SH-SY5Y (cell line): ENCODE data around the gene TAF4.

ENCODE experiments used
- GATA2 ChIP-seq: IDR thresholded peaks from 2 replicates; pipeline ENCODE4 v1.6.1; 2011; ENCODE audit warnings: mild to moderate bottlenecking, low read depth, low read length
- GATA3 ChIP-seq: IDR thresholded peaks from 2 replicates; pipeline ENCODE4 v1.6.1; 2011; ENCODE audit warnings: low read depth, mild to moderate bottlenecking, low read length, moderate library complexity

TAF4 gene

GRCh38 chr20:62002882-62003480 is 62.7 kb downstream of the TAF4 start:
- TF ChIP-seq GATA3 (no peak), GATA2 (no peak)

- TF ChIP-seq GATA2, result no peak
- no peak for TF ChIP-seq GATA3
These were observed 64.4 kb downstream of the TAF4 start for GRCh38 chr20:62001178-62001715.

GRCh38 chr20:61998343-61999121 is 67.1 kb downstream of the TAF4 start:
- TF ChIP-seq GATA3 (no peak), GATA2 (no peak)

GRCh38 chr20:61997891-61998290 is 67.8 kb downstream of the TAF4 start:
- TF ChIP-seq GATA3 (no peak), GATA2 (no peak)

GRCh38 chr20:61997372-61997771 is 68.3 kb downstream of the TAF4 start:
- TF ChIP-seq GATA2 (no peak), GATA3 (no peak)

GRCh38 chr20:61994546-61994945 is 71.1 kb downstream of the TAF4 start:
- no peak for TF ChIP-seq GATA2
- no peak for TF ChIP-seq GATA3

GRCh38 chr20:61993058-61993457 is 72.6 kb downstream of the TAF4 start:
- TF ChIP-seq GATA3, result no peak
- TF ChIP-seq GATA2, result no peak

GRCh38 chr20:61991476-61991875 is 74.2 kb downstream of the TAF4 start:
- TF ChIP-seq GATA2, result no peak
- TF ChIP-seq GATA3, result no peak

GRCh38 chr20:61990484-61990883 is 75.2 kb downstream of the TAF4 start:
- no peak for TF ChIP-seq GATA2
- TF ChIP-seq GATA3, result no peak

- no peak for TF ChIP-seq GATA3
These were observed 75.9 kb downstream of the TAF4 start for GRCh38 chr20:61989741-61990140.

GRCh38 chr20:61988665-61989064 is 77.0 kb downstream of the TAF4 start:
- TF ChIP-seq GATA3, result no peak
- TF ChIP-seq GATA2, result no peak

- TF ChIP-seq GATA3, result no peak
- TF ChIP-seq GATA2, result no peak
These were observed 78.8 kb downstream of the TAF4 start for GRCh38 chr20:61986762-61987321.

GRCh38 chr20:61985096-61985495 is 80.6 kb downstream of the TAF4 start:
- TF ChIP-seq GATA2 (no peak), GATA3 (no peak)

- TF ChIP-seq GATA2, result no peak
- no peak for TF ChIP-seq GATA3
These were observed 81.7 kb downstream of the TAF4 start for GRCh38 chr20:61983965-61984364.

GRCh38 chr20:61982951-61983315 is 82.7 kb downstream of the TAF4 start:
- TF ChIP-seq GATA2 (no peak), GATA3 (no peak)
